ENCODE data around the gene NOTCH4. TPM values are rescaled to one million over a fixed set of nuclear protein-coding genes. Genes with fewer than 3 reads are reported as not detected.
"Not testable (repeated sequence)": the region's sequence is repeated elsewhere in the genome, so short reads cannot be mapped to it uniquely, and the experiment has no call there.

The NOTCH4 gene
- total RNA-seq, 1 experiment from 2014 or later, result 2.3 TPM

GRCh38 chr6:32271429-32271828 is 47.6 kb upstream of the NOTCH4 start:
- no peak overlapping the region for H2BK5ac ChIP-seq (ENCODE audit: insufficient read length, low read length)
- no peak overlapping the region for H2BK120ac ChIP-seq (ENCODE audit: low read depth, low read length, poor library complexity, severe bottlenecking)
- no peak for TF ChIP-seq CTCF (conservative IDR thresholded peaks at IDR 0.05)
- no peaks in the 10 kb centered on the region for H3K27me3 ChIP-seq (ENCODE audit: insufficient read depth, low read length)
- Mint-ChIP-seq H3K9me3 (peaks cover 13 to 44% of the 10 kb centered on the region in 2 experiments; a peak in 4 of 5 replicates), H3K4me3 (no peak overlapping the region), H3K27ac (no peak overlapping the region), H3K27me3 (ENCODE audit: low read depth) (no peaks in the 10 kb centered on the region), H3K36me3 (ENCODE audit: insufficient read depth in 1 of 3, low read depth in 3 of 3) (peaks cover 0 to 58% (median 4%) of the 10 kb centered on the region in 3 experiments; a peak in 4 of 7 replicates), H3K4me1 (peaks cover 12% of the 10 kb centered on the region in 2 experiments)
- no peak overlapping the region for H3K14ac ChIP-seq (ENCODE audit: insufficient read depth, low read length)
- H3K18ac ChIP-seq (ENCODE audit: insufficient read length, low read depth, low read length), result no peak overlapping the region
- H4K91ac ChIP-seq (ENCODE audit: insufficient read length, low read depth, low read length), result no peak overlapping the region
- H2BK15ac ChIP-seq (ENCODE audit: low read depth, low read length), result no peak overlapping the region
- DNase-seq, result no peak
- no peak overlapping the region for H3K9ac ChIP-seq (ENCODE audit: extremely low read depth, insufficient read length, low read length)
- H3T11ph ChIP-seq (ENCODE audit: low read length), result no peak overlapping the region
- H3K4me1 ChIP-seq (ENCODE audit: insufficient read depth, low read length), result no peaks in the 10 kb centered on the region
- no peak overlapping the region for H2BK20ac ChIP-seq (ENCODE audit: low read depth, low read length, poor library complexity, severe bottlenecking)
- no peaks in the 10 kb centered on the region for H3K9me3 ChIP-seq (ENCODE audit: control insufficient read depth, low read depth, low read length)
- H3K56ac ChIP-seq (ENCODE audit: insufficient read length, low read depth, low read length), result no peak overlapping the region
- H3K27ac ChIP-seq (ENCODE audit: insufficient read length, low read depth, low read length), result no peak overlapping the region
- no peak overlapping the region for H2BK12ac ChIP-seq (ENCODE audit: insufficient read length, low read depth, low read length)
- H4K8ac ChIP-seq (replicated peaks; ENCODE audit: insufficient read length, low read depth, low read length), result no peak overlapping the region
- no peak overlapping the region for H3K23ac ChIP-seq (ENCODE audit: insufficient read length, low read depth, low read length)
- no CpG with 5 or more reads among the region's 1 CpG for WGBS (ENCODE audit: extremely low coverage, insufficient read length, low lambda C conversion rate)
- no peak overlapping the region for H3K4ac ChIP-seq (ENCODE audit: low read depth, low read length)
- no peaks in the 10 kb centered on the region for H3K23me2 ChIP-seq (ENCODE audit: insufficient read length, low read depth, low read length, poor library complexity, severe bottlenecking)
- no peaks in the 10 kb centered on the region for H4K20me1 ChIP-seq (ENCODE audit: control insufficient read depth, insufficient read depth, insufficient read length)
- H2AFZ ChIP-seq (ENCODE audit: low read length), result no peak overlapping the region
- no peak overlapping the region for H2AK5ac ChIP-seq (ENCODE audit: insufficient read length, low read length)
- H4K5ac ChIP-seq (ENCODE audit: insufficient read length, low read depth, low read length), result no peak overlapping the region
- no peaks in the 10 kb centered on the region for H3K79me2 ChIP-seq (ENCODE audit: insufficient read depth, low read length)
- H3K4me2 ChIP-seq (ENCODE audit: insufficient read depth, insufficient read length, low read length), result no peak overlapping the region
- no peaks in the 10 kb centered on the region for H3K79me1 ChIP-seq (ENCODE audit: insufficient read depth, low read depth, low read length, poor library complexity, severe bottlenecking)

- not testable (repeated sequence) for H3K27me3 Mint-ChIP-seq (ENCODE audit: low read depth); H2BK20ac ChIP-seq (ENCODE audit: low read depth, low read length, poor library complexity, severe bottlenecking); H2AFZ ChIP-seq (ENCODE audit: low read length)
Measured at GRCh38 chr6:32268459-32268858, 44.6 kb upstream of the NOTCH4 start.

More at GRCh38 chr6:32268459-32268858, 44.6 kb upstream of the NOTCH4 start:
- not testable (repeated sequence) for H4K91ac ChIP-seq (ENCODE audit: insufficient read length, low read depth, low read length); H3K4me1 Mint-ChIP-seq; H3K79me1 ChIP-seq (ENCODE audit: insufficient read depth, low read depth, low read length, poor library complexity, severe bottlenecking); H3K9me3 ChIP-seq (ENCODE audit: control insufficient read depth, low read depth, low read length); H3K23me2 ChIP-seq (ENCODE audit: insufficient read length, low read depth, low read length, poor library complexity, severe bottlenecking); H3K23ac ChIP-seq (ENCODE audit: insufficient read length, low read depth, low read length); H3K4ac ChIP-seq (ENCODE audit: low read depth, low read length); H4K8ac ChIP-seq (replicated peaks; ENCODE audit: insufficient read length, low read depth, low read length); H3K56ac ChIP-seq (ENCODE audit: insufficient read length, low read depth, low read length); H3T11ph ChIP-seq (ENCODE audit: low read length); H4K20me1 ChIP-seq (ENCODE audit: control insufficient read depth, insufficient read depth, insufficient read length); H3K18ac ChIP-seq (ENCODE audit: insufficient read length, low read depth, low read length); H2AK5ac ChIP-seq (ENCODE audit: insufficient read length, low read length); H3K27ac ChIP-seq (ENCODE audit: insufficient read length, low read depth, low read length); H3K14ac ChIP-seq (ENCODE audit: insufficient read depth, low read length); H2BK5ac ChIP-seq (ENCODE audit: insufficient read length, low read length); H2BK120ac ChIP-seq (ENCODE audit: low read depth, low read length, poor library complexity, severe bottlenecking); H3K4me2 ChIP-seq (ENCODE audit: insufficient read depth, insufficient read length, low read length); DNase-seq; H2BK15ac ChIP-seq (ENCODE audit: low read depth, low read length); H3K79me2 ChIP-seq (ENCODE audit: insufficient read depth, low read length); H2BK12ac ChIP-seq (ENCODE audit: insufficient read length, low read depth, low read length); H3K4me3 Mint-ChIP-seq; H3K27me3 ChIP-seq (ENCODE audit: insufficient read depth, low read length); H3K4me1 ChIP-seq (ENCODE audit: insufficient read depth, low read length); H3K27ac Mint-ChIP-seq; H4K5ac ChIP-seq (ENCODE audit: insufficient read length, low read depth, low read length); H3K9ac ChIP-seq (ENCODE audit: extremely low read depth, insufficient read length, low read length)
- Mint-ChIP-seq H3K36me3 (ENCODE audit: insufficient read depth in 1 of 3, low read depth in 3 of 3) (peaks cover 5 to 57% (median 10%) of the 10 kb centered on the region in 3 experiments; a peak in 6 of 7 replicates), H3K9me3 (peaks cover 16 to 37% of the 10 kb centered on the region in 2 experiments)
- no CpG with 5 or more reads among the region's 3 CpGs for WGBS (ENCODE audit: extremely low coverage, insufficient read length, low lambda C conversion rate)

Data from H9 (cell line).